HG03139 (cell line): Measurements from ENCODE around the gene CHRDL1.
"Not testable (repeated sequence)": the region's sequence is repeated elsewhere in the genome, so short reads cannot be mapped to it uniquely, and the experiment has no call there.

Experiments
- ATAC-seq: cut with Tn5 transposase; IDR thresholded peaks from one replicate; pipeline ENCODE4 v1.9.1; 2021; ENCODE audit not compliant: unreplicated experiment

Gene CHRDL1

DNA sequence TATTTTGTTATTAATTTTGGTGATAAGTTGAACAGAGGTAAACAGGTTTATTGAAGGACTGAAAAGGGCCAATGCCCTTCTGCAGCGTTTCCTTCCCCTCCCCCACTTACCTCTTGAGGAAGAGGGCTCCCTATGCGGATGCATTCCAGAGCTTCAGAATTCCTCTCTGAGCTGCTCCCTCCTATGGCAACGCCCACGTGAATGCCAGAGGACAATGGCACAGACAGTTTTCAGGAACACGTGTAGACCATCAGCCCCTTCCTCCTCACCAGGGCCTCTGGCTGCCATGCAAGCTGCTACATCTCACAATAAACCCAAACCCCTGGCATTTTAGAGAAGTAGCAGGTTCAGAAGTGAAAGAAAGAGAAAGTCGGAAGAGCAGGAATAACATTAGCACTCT, 127.9 kb downstream of the CHRDL1 start:
- no peak for ATAC-seq

DNA sequence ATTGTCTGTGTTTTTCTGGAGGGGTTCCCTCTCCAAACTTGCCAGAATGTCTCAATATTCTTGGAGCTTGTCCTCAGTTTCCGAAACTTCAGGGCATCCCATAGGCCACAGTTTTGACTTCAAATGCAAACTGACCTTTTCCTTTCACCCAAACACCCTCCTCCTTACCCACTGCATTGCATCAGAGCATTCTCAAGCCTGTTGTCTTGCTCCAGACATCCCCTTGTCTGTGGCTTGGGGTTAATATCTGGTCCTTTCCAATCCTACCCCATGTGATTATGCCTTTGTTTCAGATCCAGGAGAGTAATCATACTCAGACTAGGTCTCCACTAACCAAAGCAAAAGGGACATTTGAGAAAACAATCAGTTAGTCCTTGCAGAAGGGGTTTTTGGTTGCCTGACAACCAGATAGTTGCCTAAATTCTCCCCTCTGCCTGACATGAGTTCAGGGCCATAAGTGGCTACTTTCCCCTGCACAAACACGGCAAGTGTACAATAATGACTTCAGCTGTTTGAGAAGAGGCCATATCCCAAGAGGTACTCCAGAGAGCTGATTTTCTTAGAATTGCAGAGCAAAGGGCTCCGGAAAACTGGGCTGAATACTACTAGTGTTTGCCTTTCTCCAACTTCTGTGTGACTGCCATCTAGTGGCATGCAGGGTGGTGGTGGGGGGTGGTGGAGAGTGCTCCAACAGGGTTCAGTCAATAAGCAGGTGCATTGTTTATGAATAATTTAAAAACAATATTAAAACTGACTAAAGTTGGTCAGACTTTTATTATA, 130.2 kb downstream of the CHRDL1 start:
- ATAC-seq: peak; percentile 63

DNA sequence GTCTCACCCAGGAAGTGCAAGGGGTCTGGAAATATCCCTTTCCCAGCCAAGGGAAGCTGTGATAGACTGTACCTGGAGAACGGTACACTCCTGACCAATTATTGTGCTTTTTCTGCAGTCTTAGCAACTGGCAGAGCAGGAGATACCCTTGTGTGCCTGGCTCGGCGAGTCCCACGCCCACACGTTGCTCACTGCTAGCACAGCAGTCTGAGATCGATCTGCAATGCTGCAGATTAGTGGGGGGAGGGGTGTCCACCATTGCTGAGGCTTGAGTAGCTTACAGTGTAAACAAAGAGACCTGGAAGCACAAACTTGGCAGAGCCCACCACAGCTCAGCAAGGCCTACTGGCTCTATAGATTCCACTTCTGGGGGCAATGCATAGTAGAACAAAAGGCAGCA, 138.5 kb downstream of the CHRDL1 start:
- ATAC-seq: no peak

DNA sequence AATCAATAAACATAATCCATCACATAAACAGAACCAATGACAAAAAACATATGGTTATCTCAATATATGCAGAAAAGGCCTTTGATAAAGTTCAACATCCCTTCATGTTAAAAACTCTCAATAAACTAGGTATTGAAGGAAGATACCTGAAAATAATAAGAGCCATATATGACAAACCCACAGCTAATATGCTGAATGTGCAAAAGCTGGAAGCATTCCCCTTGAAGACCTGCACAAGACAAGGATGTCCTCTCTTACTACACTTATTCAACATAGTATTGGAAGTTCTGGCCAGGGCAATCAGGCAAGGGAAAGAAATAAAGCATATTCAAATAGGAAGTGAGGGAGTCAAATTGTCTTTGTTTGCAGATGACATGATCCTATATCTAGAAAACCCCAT, 141.3 kb downstream of the CHRDL1 start:
- ATAC-seq: not testable (repeated sequence)

DNA sequence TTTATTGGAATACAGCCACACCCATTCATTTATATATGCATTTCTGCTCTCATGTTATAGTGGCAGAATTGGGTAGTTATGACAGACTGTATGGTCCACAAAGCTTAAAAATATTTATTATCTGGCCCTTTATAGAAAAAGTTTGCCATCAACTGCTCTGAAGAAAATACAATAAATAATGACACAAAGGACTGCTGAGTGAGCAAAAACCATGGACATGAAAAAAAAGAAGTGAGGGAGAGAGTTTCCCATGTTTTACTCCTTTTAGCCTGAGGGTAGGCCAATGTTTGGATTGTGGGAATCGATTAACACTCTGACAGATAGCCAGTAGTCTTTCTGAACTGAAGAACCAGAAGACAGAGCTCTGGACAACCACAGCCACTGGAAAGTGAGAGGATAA, 149.2 kb downstream of the CHRDL1 start:
- no peak for ATAC-seq
